Astrocyte of the cerebellum (primary cell): ENCODE measurements around the gene MEIS2.

Experiments used
- DNase-seq: peaks from one replicate; pipeline ENCODE4 v3.0.0-alpha.2; 2011; ENCODE audit warnings: low read depth
- H3K4me3 ChIP-seq: 2 replicates; pipeline ENCODE4 v1.5.1; 2011; ENCODE audit warnings: mild to moderate bottlenecking, low read depth, low read length, moderate library complexity
- CTCF ChIP-seq: IDR thresholded peaks from 2 replicates; pipeline ENCODE4 v1.5.1; 2012; ENCODE audit warnings: low read length, low read depth, moderate library complexity, mild to moderate bottlenecking; ENCODE audit errors: missing control alignments
- in situ Hi-C: cut with HindIII; loops from 2 replicates; pipeline ENCODE4 v1.10.0; 2017; ENCODE audit warnings: low sequenced_read_pairs

MEIS2 gene

GRCh38 chr15:37109872-37110572, 9.7 kb upstream of the MEIS2 start:
- peak overlapping the region; percentile 35 for H3K4me3 ChIP-seq
- in situ Hi-C loops: loop anchor here (25.0 kb wide), 1 partner anchor 223 kb away; no protein-coding TSS in a partner anchor
- no peak for TF ChIP-seq CTCF
- DNase-seq: no peak

GRCh38 chr15:37109168-37109871, 9.0 kb upstream of the MEIS2 start:
- H3K4me3 ChIP-seq: no peak overlapping the region
- no peak for DNase-seq
- in situ Hi-C loops: loop anchor here (25.0 kb wide), 1 partner anchor 222 kb away; no protein-coding TSS in a partner anchor
- TF ChIP-seq CTCF: no peak

- in situ Hi-C loops: loop anchor here (25.0 kb wide), 1 partner anchor 221 kb away; no protein-coding TSS in a partner anchor
- no peak for TF ChIP-seq CTCF
- H3K4me3 ChIP-seq: no peak overlapping the region
- DNase-seq: no peak
Observed at GRCh38 chr15:37108381-37109167, 8.2 kb upstream of the MEIS2 start.

- DNase-seq: no peak
- no peak for TF ChIP-seq CTCF
- in situ Hi-C loops: loop anchor here (25.0 kb wide), 1 partner anchor 221 kb away; no protein-coding TSS in a partner anchor
- H3K4me3 ChIP-seq: no peak overlapping the region
Observed at GRCh38 chr15:37107744-37108380, 7.5 kb upstream of the MEIS2 start.

GRCh38 chr15:37107071-37107743, 6.9 kb upstream of the MEIS2 start:
- TF ChIP-seq CTCF: no peak
- H3K4me3 ChIP-seq: no peak overlapping the region
- in situ Hi-C loops: loop anchor here (25.0 kb wide), 1 partner anchor 220 kb away; no protein-coding TSS in a partner anchor
- no peak for DNase-seq
